HepG2 (cell line): ENCODE data around the gene TMUB1. TPM values are rescaled to one million over a fixed set of nuclear protein-coding genes. Genes with fewer than 3 reads are reported as not detected.
A peak's percentile ranks its signal among the peaks of the same experiment; 100 is the strongest.

ENCODE experiments used
- ATAC-seq: fragments of 200-7000 bp; cut with Tn5 transposase; 3 replicates; pipeline ENCODE4 v1.9.1; 2020; ENCODE audit warnings: mild to moderate bottlenecking, moderate library complexity
- BruUV-seq: library from RNA; stranded (reverse); fragments of 400-500 nt; replicated peaks from 2 replicates; lab custom pipeline; 2021; lab: Mats Ljungman, UMichigan
- CTCF ChIA-PET: fragments of 300-600 bp; formaldehyde crosslinking; extraction: SDS; loops from one replicate; lab custom pipeline; 2021; ENCODE audit warnings: low total read pairs, inconsistent platforms, low intra/inter-chr PET ratio; lab: Yijun Ruan, JAX
- POLR2A ChIA-PET: fragments of 350-600 bp; sonication (Branson Sonifier 250); formaldehyde crosslinking; loops from one replicate; lab custom pipeline; 2020; ENCODE audit warnings: antibody characterized with exemption, inconsistent platforms; lab: Yijun Ruan, JAX
- DNase-seq: peaks from one replicate; pipeline ENCODE4 v3.0.0-alpha.2; 2015; ENCODE audit warnings: low spot score
- FAIRE-seq: peaks from 3 replicates; lab custom pipeline; 2011; peaks lifted over from hg19 to GRCh38; lab: Jason Lieb, UNC
- H2AFZ ChIP-seq: one replicate; pipeline ENCODE4 v1.6.1; 2011; ENCODE audit warnings: low read length, inconsistent platforms
- H3K27ac ChIP-seq: fragments of 300-600 bp; 3 replicates; pipeline ENCODE4 v1.8.0; 2011; ENCODE audit warnings: mixed run types, mild to moderate bottlenecking, mixed read lengths, low read length, inconsistent platforms; ENCODE audit not compliant: insufficient read depth; ENCODE audit errors: extremely low read length
- H3K27me3 ChIP-seq, 2 experiments: fragments of 200-600 bp in 1 of 2; 2 replicates in 1 of 2; 3 replicates in 1 of 2; pipeline versions ENCODE4 v1.6.0 to v1.8.0; 2011; ENCODE audit warnings: low read length in 2 of 2, mild to moderate bottlenecking in 2 of 2, moderate library complexity in 2 of 2, inconsistent platforms in 1 of 2; ENCODE audit not compliant: insufficient read depth in 2 of 2, control insufficient read depth in 1 of 2
- H3K36me3 ChIP-seq, 2 experiments: fragments of 200-600 bp in 1 of 2; replicated peaks in 1 of 2; 2 replicates in 1 of 2; 3 replicates in 1 of 2; pipeline versions ENCODE4 v1.5.1 to v1.8.0; 2011; ENCODE audit warnings: low read length in 2 of 2, inconsistent platforms in 1 of 2; ENCODE audit not compliant: insufficient read depth in 2 of 2, control insufficient read depth in 1 of 2
- H3K4me1 ChIP-seq: 2 replicates; pipeline ENCODE4 v1.5.1; 2012; ENCODE audit warnings: low read length, inconsistent platforms; ENCODE audit not compliant: insufficient read depth
- H3K4me2 ChIP-seq: 2 replicates; pipeline ENCODE4 v1.6.0; 2011; ENCODE audit warnings: low read depth, low read length, inconsistent platforms
- H3K4me3 ChIP-seq, 3 experiments: fragments of 200-600 bp in 1 of 3; sonication (generic), shearing (Covaris generic) in 1 of 3; replicated peaks in 1 of 3; 2 replicates each; pipeline ENCODE4 v1.5.1; 2011 to 2016; ENCODE audit warnings: low read length in 3 of 3, inconsistent platforms in 2 of 3, low read depth in 2 of 3, mild to moderate bottlenecking in 2 of 3, control low read depth in 1 of 3, mixed read lengths in 1 of 3; ENCODE audit not compliant: insufficient read depth in 1 of 3
- H3K79me2 ChIP-seq: one replicate; pipeline ENCODE4 v1.6.1; 2011; ENCODE audit warnings: low read length, inconsistent platforms; ENCODE audit not compliant: insufficient read depth
- H3K9ac ChIP-seq: 2 replicates; pipeline ENCODE4 v1.6.0; 2011; ENCODE audit warnings: mild to moderate bottlenecking, low read depth, low read length, inconsistent platforms; ENCODE audit not compliant: insufficient read depth
- H3K9me3 ChIP-seq: 2 replicates; pipeline ENCODE4 v1.5.1; 2012; ENCODE audit warnings: mild to moderate bottlenecking, low read length
- H4K20me1 ChIP-seq: 2 replicates; pipeline ENCODE4 v1.6.0; 2011; ENCODE audit warnings: inconsistent platforms, mild to moderate bottlenecking, low read length, moderate library complexity; ENCODE audit not compliant: insufficient read depth
- PRDM15 ChIP-seq: sonication (generic); formaldehyde crosslinking; IDR thresholded peaks from 2 replicates; pipeline ENCODE4 v1.4.0; 2020; ENCODE audit warnings: missing genetic modification reagents
- ZNF652 ChIP-seq: IDR thresholded peaks from 2 replicates; pipeline ENCODE4 v1.6.1; 2016; ENCODE audit warnings: low read depth, borderline replicate concordance
- WGBS: methylation state at CpG from one replicate; pipeline ENCODE4 v1.1.6; 2017; ENCODE audit warnings: low lambda C conversion rate; 5-methylcytosine and 5-hydroxymethylcytosine counted together
- in situ Hi-C: cut with HindIII; loops from 2 replicates; pipeline ENCODE4 v1.10.0; 2017; ENCODE audit warnings: low pct_unique_long_range_greater_than_20kb; ENCODE audit not compliant: extremely low pct_ligation_motif_present
- intact Hi-C: fragments of 100-400 bp; cut with micrococcal nuclease; formaldehyde crosslinking; loops from one replicate; pipeline ENCODE4 v1.10.0; 2022; ENCODE audit not compliant: unreplicated experiment
- polyA plus RNA-seq, 8 experiments: library from polyadenylated mRNA; depleted of rRNA in 3 of 8; stranded (reverse) in 7 of 8; unstranded in 1 of 8; fragments of >200 nt; fragmentation: Illumina TruSeq in 4 of 8; extraction: Trizol in 4 of 8; gene quantifications; 2 replicates each; pipeline versions ENCODE4 v1.2.1 to v1.2.3, GENCODE V29; 2011 to 2016; ENCODE audit warnings: low read depth in 4 of 8, missing spikeins in 1 of 8, mixed read lengths in 1 of 8; ENCODE audit not compliant: insufficient read depth in 1 of 8
- total RNA-seq, 5 experiments: library from RNA; depleted of rRNA; stranded (reverse); fragments of >200 nt; fragmentation: Illumina TruSeq; extraction: Trizol; gene quantifications; 2 replicates each; pipeline ENCODE4 v1.2.3, GENCODE V29; 2016; ENCODE audit warnings: low read depth in 1 of 5

The TMUB1 gene
- total and polyA plus RNA-seq, 2 of the 13 experiments (the other 11 are each of a cell fraction or from before 2014, with no cell fraction given) = 44.8 to 51.6 TPM

- Histone ChIP-seq H3K9ac (no peak overlapping the region), H3K36me3 (peaks cover 8 to 42% of the 10 kb centered on the region in 2 experiments; a peak in 4 of 5 replicates), H3K9me3 (no peaks in the 10 kb centered on the region), H3K4me1 (peaks cover 7% of the 10 kb centered on the region), H4K20me1 (peaks cover 47% of the 10 kb centered on the region), H3K27ac (no peak overlapping the region), H3K79me2 (peaks cover 24% of the 10 kb centered on the region)
- POLR2A ChIA-PET = no interaction called here
- no peak for ATAC-seq
- CTCF ChIA-PET = no interaction called here
- in situ Hi-C loops (no loop called here), intact Hi-C loops (no loop called here)
- no peak for DNase-seq
- TF ChIP-seq ZNF652 (CRISPR knock-in tag) (no peak), PRDM15 (CRISPR knock-in tag) (peak; percentile 71; the same call in 1 of the 2 replicates)
- TF ChIP-seq, all 625 proteins: peak for 1
- BruUV-seq = no TSS peak
- no peak overlapping the region for H3K4me3 ChIP-seq
- no peak for FAIRE-seq
- 90% methylated on average over 6 of the region's 13 CpGs for WGBS
- no peaks in the 10 kb centered on the region for H3K27me3 ChIP-seq
- H2AFZ ChIP-seq = no peak overlapping the region
- no peak overlapping the region for H3K4me2 ChIP-seq
Observed at GRCh38 chr7:151113344-151114150, 30.3 kb upstream of the TMUB1 start.
